Endodermal cell (in vitro differentiated cells): ENCODE results near the gene CBFA2T2. TPM values are rescaled to one million over a fixed set of nuclear protein-coding genes. Genes with fewer than 3 reads are reported as not detected.

Experiments used
- DNase-seq: peaks from one replicate; pipeline ENCODE4 v3.0.0-alpha.2; 2017
- H3K27ac ChIP-seq: 2 replicates; pipeline ENCODE4 v1.5.1; 2013; ENCODE audit warnings: mild to moderate bottlenecking, low read depth, low read length, moderate library complexity
- H3K27me3 ChIP-seq: 2 replicates; pipeline ENCODE4 v1.6.1; 2013; ENCODE audit warnings: mild to moderate bottlenecking, low read length, moderate library complexity; ENCODE audit not compliant: insufficient read depth, control insufficient read depth, poor library complexity, severe bottlenecking
- H3K36me3 ChIP-seq: 2 replicates; pipeline ENCODE4 v1.7.0; 2013; ENCODE audit warnings: mild to moderate bottlenecking, low read length, moderate library complexity; ENCODE audit not compliant: control insufficient read depth, insufficient read depth
- H3K4me1 ChIP-seq: one replicate; pipeline ENCODE4 v1.7.0; 2013; ENCODE audit warnings: low read length; ENCODE audit not compliant: control insufficient read depth, insufficient read depth
- H3K4me3 ChIP-seq: 2 replicates; pipeline ENCODE4 v1.5.1; 2013; ENCODE audit warnings: mild to moderate bottlenecking, low read length, moderate library complexity
- H3K9ac ChIP-seq: 2 replicates; pipeline ENCODE4 v1.6.1; 2013; ENCODE audit warnings: mild to moderate bottlenecking, low read length, moderate library complexity; ENCODE audit not compliant: poor library complexity, severe bottlenecking; ENCODE audit errors: extremely low read depth
- H3K9me3 ChIP-seq: 2 replicates; pipeline ENCODE4 v1.6.1; 2013; ENCODE audit warnings: mild to moderate bottlenecking, low read length, moderate library complexity; ENCODE audit not compliant: control insufficient read depth
- H3K27ac Mint-ChIP-seq: 2 replicates; pipeline ENCODE4 v1.8.0; 2020; ENCODE audit warnings: mixed read lengths
- H3K27me3 Mint-ChIP-seq: 2 replicates; pipeline ENCODE4 v1.8.0; 2021; ENCODE audit warnings: mild to moderate bottlenecking, mixed read lengths; ENCODE audit not compliant: insufficient read depth
- H3K36me3 Mint-ChIP-seq: 2 replicates; pipeline ENCODE4 v1.8.0; 2020; ENCODE audit warnings: low read depth, mixed read lengths
- H3K4me1 Mint-ChIP-seq: 2 replicates; pipeline ENCODE4 v1.8.0; 2020; ENCODE audit warnings: mixed read lengths
- H3K4me3 Mint-ChIP-seq: 2 replicates; pipeline ENCODE4 v1.8.0; 2020; ENCODE audit warnings: mild to moderate bottlenecking, moderate library complexity, mixed read lengths
- H3K9me3 Mint-ChIP-seq: 2 replicates; pipeline ENCODE4 v1.8.0; 2020; ENCODE audit warnings: mild to moderate bottlenecking, mixed read lengths
- WGBS, 2 experiments: methylation state at CpG; one replicate each; pipeline versions ENCODE4 v1.1.5 to v1.1.7; 2013; ENCODE audit warnings: missing lambda C conversion rate in 2 of 2, mixed read lengths in 1 of 2; ENCODE audit not compliant: insufficient coverage in 1 of 2, insufficient read length in 1 of 2; 5-methylcytosine and 5-hydroxymethylcytosine counted together
- total RNA-seq, 2 donors: library from RNA; stranded (reverse); fragmentation: NEBNext Ultra II Directional in 1 of 2; extraction: Animal tissue kit (Norgen Biotek cat#: 25700) in 1 of 2; gene quantifications; 2 replicates in 1 of 2; 3 replicates in 1 of 2; pipeline ENCODE4 v1.2.1, GENCODE V29; 2021
- TF ChIP-seq, protein P1 (sequence below): fragments of 200-600 bp; sonication (generic); conservative IDR thresholded peaks from 2 replicates; pipeline ENCODE4 v1.5.0; 2021; ENCODE audit warnings: antibody characterized with exemption, mild to moderate bottlenecking

The CBFA2T2 gene
- total RNA-seq, 2 donors from 2014 or later = 26.8 to 32.7 TPM

DNA sequence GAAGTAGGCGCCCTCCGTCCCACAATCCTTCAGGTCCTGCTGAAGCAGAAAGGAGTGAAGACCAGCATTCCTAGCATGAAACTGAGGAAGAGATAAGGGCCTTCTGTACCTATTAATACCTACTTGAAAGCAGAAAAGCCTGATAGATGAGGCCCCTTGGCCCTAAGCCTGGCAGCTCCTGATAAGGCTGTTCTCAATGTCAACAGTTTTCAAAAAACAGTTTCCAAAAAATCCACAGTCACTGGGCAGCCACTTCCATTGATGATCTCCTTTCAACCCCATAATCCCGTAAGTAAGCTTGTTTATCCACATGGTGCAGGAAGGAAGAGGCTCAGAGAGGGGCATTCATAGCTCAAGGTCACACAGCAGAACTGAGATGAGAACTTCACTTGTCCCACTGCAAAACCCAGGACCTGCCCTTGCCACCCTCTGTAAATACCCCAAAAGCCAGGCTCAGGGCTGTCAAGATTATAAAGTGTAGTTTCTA, 199.1 kb downstream of the CBFA2T2 start:
- no peaks in the 10 kb centered on the region for H3K36me3 ChIP-seq
- H3K27ac Mint-ChIP-seq = peak overlapping the region; percentile 4
- H3K27me3 ChIP-seq = no peaks in the 10 kb centered on the region
- H3K27ac ChIP-seq = no peak overlapping the region
- no peak overlapping the region for H3K4me3 Mint-ChIP-seq
- H3K4me1 Mint-ChIP-seq = peaks cover 34% of the 10 kb centered on the region
- H3K9me3 Mint-ChIP-seq = no peaks in the 10 kb centered on the region
- H3K27me3 Mint-ChIP-seq = peaks cover 8% of the 10 kb centered on the region
- 92% methylated on average over 3 of the region's 3 CpGs for WGBS, 2 experiments
- no peaks in the 10 kb centered on the region for H3K36me3 Mint-ChIP-seq
- H3K9ac ChIP-seq = no peak overlapping the region
- no peak for DNase-seq
- H3K4me3 ChIP-seq = no peak overlapping the region
- TF ChIP-seq, protein P1, sequence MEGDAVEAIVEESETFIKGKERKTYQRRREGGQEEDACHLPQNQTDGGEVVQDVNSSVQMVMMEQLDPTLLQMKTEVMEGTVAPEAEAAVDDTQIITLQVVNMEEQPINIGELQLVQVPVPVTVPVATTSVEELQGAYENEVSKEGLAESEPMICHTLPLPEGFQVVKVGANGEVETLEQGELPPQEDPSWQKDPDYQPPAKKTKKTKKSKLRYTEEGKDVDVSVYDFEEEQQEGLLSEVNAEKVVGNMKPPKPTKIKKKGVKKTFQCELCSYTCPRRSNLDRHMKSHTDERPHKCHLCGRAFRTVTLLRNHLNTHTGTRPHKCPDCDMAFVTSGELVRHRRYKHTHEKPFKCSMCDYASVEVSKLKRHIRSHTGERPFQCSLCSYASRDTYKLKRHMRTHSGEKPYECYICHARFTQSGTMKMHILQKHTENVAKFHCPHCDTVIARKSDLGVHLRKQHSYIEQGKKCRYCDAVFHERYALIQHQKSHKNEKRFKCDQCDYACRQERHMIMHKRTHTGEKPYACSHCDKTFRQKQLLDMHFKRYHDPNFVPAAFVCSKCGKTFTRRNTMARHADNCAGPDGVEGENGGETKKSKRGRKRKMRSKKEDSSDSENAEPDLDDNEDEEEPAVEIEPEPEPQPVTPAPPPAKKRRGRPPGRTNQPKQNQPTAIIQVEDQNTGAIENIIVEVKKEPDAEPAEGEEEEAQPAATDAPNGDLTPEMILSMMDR = no peak
- H3K4me1 ChIP-seq = peaks cover 10% of the 10 kb centered on the region
- H3K9me3 ChIP-seq = no peaks in the 10 kb centered on the region

DNA sequence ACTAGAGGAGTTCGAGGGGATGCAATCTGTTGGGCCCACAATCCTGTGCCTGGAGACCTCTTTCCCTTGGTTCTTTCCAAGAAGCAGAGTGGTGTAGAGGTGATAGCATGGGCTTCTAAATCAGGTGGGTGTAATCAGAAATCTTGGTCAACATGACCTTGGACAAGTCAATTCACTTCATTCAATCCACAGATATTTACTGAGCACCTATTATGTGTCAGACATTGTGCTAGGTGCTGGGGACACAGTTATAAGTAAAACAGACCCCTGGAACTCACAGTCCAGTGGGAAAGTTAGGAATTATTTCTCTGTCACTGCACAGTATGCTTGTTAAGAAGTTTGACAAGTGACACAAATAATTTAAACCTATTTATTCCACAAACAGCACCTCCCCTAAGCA, 199.6 kb downstream of the CBFA2T2 start:
- H3K4me1 Mint-ChIP-seq = peaks cover 37% of the 10 kb centered on the region
- no peaks in the 10 kb centered on the region for H3K36me3 Mint-ChIP-seq
- WGBS, 2 experiments = 100% methylated on average over 1 of the region's 1 CpG; no CpG with 5 or more reads in 1 of the 2 experiments
- DNase-seq = no peak
- TF ChIP-seq, protein P1 = no peak
- no peaks in the 10 kb centered on the region for H3K27me3 ChIP-seq
- no peak overlapping the region for H3K27ac Mint-ChIP-seq
- no peak overlapping the region for H3K4me3 ChIP-seq
- H3K27me3 Mint-ChIP-seq = peaks cover 8% of the 10 kb centered on the region
- no peaks in the 10 kb centered on the region for H3K9me3 ChIP-seq
- peaks cover 10% of the 10 kb centered on the region for H3K4me1 ChIP-seq
- no peaks in the 10 kb centered on the region for H3K9me3 Mint-ChIP-seq
- no peak overlapping the region for H3K4me3 Mint-ChIP-seq
- H3K36me3 ChIP-seq = no peaks in the 10 kb centered on the region
- H3K27ac ChIP-seq = no peak overlapping the region
- no peak overlapping the region for H3K9ac ChIP-seq

DNA sequence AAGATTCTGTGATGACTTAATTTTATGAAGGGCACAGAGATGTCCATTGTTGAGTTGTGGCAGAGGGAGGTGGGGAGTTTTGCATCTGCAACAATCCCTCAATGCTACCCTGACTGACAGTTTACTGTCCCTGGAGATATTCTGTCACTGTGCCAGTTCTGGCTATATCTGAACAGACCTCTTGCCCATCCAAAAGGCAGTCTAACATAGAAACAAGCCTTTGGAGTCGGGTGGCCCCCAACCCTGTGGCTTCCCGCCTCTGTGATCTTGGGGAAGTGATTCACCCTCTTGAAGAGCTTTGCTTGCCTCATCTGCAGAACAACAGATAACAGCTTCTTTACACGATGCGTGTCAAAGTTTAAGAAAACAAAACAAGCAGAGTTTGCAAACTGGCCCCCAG, 200.1 kb downstream of the CBFA2T2 start:
- TF ChIP-seq, protein P1 = no peak
- peaks cover 10% of the 10 kb centered on the region for H3K4me1 ChIP-seq
- 51% methylated on average over 4 of the region's 4 CpGs; no CpG with 5 or more reads in 1 of the 2 experiments for WGBS, 2 experiments
- peaks cover 8% of the 10 kb centered on the region for H3K27me3 Mint-ChIP-seq
- H3K9me3 ChIP-seq = no peaks in the 10 kb centered on the region
- no peaks in the 10 kb centered on the region for H3K27me3 ChIP-seq
- peaks cover 34% of the 10 kb centered on the region for H3K4me1 Mint-ChIP-seq
- H3K36me3 ChIP-seq = no peaks in the 10 kb centered on the region
- no peak overlapping the region for H3K4me3 ChIP-seq
- H3K36me3 Mint-ChIP-seq = no peaks in the 10 kb centered on the region
- H3K27ac Mint-ChIP-seq = no peak overlapping the region
- H3K27ac ChIP-seq = no peak overlapping the region
- no peak overlapping the region for H3K9ac ChIP-seq
- H3K4me3 Mint-ChIP-seq = no peak overlapping the region
- no peak for DNase-seq
- H3K9me3 Mint-ChIP-seq = no peaks in the 10 kb centered on the region
